Stimulated activated CD8-positive, alpha-beta memory T cell treated with anti-CD3 and anti-CD28 coated beads, Interleukin-15, amount 100 ng/mL, for 48 hours (primary cell): ENCODE data around the gene DIP2C.

Source experiments
- DNase-seq, 2 donors: peaks; one replicate each; pipeline ENCODE4 v3.0.0-alpha.2; 2020; ENCODE audit warnings: low read depth in 2 of 2

DIP2C gene

GRCh38 chr10:575402-576129 is 113.9 kb downstream of the DIP2C start:
- DNase-seq, result no peak

- DNase-seq, result no peak
Measured at GRCh38 chr10:572696-573095, 116.8 kb downstream of the DIP2C start.

GRCh38 chr10:571688-572451 is 117.6 kb downstream of the DIP2C start:
- no peak for DNase-seq

DNA sequence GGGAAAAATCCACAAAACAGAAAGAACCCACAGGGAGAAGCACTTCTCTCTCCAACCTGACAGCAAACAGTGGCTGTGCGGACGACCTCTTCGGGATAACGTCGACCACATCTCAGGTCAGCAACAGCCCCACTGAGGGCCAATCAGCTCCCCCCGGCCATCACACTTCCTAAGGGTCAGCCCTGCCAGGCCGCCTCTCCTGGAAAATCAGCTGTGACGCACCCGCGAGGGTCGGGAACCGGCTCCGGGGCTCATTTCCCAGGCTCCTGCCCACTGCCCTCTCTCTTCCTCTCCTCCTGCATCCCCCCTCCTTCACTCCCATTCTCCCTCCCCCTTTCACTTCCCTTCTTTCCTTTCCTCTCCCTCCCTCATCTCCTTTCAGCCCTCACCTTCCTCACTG is 118.3 kb downstream of the DIP2C start:
- DNase-seq, result no peak

DNA sequence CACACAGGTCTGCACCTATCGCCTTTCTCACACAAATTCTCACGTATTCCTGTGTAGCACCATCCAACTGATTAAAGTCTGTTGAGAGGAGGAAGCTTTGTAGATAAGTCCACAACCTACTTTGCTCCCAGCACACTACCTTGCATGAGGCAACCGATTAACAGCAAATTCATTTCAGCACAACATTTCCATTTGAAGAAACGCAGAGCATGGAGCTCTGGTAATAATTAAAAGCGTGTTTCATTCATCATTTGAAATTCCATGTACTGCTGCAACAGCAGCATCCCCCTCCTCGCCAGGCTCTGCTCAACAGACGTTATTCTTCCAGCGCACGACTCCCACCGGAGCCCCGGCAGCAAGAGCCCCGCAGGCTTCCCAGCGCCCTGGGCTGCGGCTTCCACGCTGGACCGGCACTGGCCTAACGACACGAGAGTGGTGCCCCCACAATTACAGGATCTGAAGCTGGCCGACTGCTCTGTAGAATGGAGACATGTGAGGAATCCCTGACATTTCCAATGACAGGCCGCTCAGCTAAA is 118.8 kb downstream of the DIP2C start:
- DNase-seq, result no peak

DNA sequence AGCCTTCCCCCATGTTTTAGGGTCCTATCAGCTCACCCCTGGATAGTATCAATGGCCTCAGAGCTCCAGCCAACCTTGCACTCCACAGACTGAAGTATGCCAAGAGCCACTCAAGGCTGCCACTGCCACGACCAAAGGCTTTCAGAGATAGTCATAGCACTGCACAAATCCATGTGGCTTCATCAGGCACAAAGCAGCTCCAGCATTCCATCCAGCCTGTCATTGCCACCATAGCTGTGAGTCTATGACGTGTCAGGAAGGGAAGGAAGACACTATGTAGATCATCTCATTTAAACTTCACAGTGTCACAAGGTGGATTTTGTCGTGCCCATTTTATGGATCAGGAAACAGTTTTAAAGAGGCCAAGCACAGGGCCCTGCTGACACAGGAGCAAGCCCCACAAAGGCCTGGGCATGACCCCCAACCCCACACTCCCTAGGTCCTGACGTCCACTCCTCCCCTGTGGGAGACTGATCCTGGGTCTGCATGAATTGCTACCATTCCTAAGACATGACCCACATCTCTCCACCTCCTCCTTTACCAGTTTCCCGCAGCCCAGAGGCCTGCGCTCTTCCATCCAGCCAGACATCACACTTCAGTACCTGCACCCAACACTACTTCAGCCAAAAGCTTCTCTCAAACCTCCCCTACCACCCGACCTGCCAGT is 119.4 kb downstream of the DIP2C start:
- DNase-seq, result no peak

GRCh38 chr10:568848-569247 is 120.6 kb downstream of the DIP2C start:
- no peak for DNase-seq

DNA sequence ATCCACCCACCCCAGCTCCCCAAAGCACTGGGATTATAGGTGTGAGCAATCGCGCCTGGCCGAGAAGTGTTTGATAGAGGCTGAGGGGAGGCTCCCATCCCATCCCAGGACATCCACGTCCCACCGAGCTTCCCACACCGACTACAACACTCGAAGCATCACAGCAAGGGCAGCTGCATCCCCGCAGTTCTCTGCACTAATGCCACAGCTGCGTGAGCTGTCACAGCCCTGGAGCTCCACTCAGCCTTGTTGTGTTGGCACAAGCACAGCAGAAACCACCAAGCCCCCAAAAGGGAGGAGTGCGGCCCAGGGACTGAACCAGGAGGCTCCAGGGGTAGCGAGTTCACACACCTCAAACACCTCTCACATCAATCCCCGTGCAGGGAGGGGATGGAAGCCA is 121.6 kb downstream of the DIP2C start:
- no peak for DNase-seq

DNA sequence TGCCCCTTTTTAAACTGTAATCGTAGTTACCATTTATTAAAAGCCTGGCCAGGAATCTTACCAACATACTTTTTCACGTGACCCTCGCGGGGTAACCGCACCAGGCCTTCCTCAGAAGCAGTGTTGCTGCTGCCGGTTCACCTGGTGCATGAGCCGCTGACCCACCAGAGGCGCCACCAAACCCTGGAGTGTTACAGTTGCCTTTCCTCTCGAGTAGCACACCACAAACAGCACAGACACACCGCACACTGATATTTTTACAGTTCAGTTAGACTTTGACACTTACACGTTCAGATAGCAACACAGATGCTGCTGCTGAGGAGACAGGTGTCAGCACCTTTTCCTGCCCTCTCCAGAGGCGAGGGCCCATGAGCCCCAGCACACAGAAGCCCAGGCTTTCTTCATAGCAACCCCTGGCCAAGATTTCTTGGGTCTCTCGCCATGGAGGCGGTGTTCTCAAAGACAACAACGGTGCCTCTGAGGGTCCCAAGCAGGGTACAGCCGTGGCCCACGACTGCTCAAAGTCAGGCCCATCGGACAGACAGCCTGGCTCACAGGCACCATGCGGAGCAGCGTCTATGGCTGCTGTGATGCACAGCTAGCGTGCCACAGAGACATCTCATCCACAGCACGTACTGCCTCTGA is 123.1 kb downstream of the DIP2C start:
- no peak for DNase-seq

DNA sequence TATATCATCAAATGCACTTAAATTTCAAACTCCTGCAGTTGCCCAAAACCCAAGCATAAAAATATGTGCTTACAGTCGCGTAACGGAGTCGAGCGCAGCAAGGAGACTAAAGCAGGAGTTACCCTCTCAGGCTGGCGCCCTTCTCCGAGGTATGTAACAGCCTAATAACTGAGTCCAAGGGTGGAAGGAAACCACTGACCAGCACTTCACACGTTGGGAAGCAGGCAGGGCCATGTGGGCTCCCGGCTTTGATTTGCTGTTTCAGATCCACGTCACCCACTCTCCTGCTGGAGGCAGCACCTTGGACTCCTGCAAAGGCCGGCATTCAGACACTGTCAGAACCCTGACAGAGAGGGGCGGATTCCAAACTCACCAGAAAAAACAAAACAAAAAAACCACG is 123.8 kb downstream of the DIP2C start:
- no peak for DNase-seq

DNA sequence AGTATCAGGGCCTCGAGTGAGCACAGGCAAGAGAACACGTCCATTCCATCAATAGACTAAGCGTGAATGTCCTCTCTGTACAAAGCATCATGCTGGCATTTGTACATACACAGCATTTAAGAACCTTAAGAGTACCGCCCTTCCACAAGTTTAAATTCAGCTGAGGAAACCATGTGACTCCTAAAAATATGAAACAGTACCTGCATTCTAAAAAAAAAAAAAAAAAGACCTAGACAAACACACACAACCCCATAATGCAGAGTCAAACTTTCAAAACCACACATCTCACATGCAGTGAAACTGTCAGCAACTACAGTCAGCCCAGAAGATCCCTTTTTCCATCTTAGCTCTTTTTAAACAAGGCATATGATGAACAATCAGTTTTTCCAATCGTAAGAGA is 124.3 kb downstream of the DIP2C start:
- DNase-seq, result no peak

GRCh38 chr10:563827-564226 is 125.6 kb downstream of the DIP2C start:
- no peak for DNase-seq

DNA sequence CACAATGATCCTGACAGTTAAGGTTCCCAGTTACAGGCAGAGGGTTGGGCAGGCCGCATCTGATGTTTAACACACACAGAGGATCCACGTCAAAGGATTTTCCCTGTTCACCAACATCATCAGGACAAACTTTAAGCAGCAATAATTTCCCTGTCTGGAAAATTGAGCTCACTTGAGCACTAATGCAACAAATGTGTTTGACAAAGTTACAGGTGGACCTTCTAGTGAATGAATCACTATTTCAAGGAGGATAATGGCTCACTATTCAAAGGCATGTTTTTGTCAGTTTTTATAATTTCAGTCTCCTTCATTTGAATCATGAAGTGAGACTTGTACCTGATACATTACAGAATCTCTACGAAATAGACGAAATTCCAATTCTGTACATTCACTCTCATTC is 127.3 kb downstream of the DIP2C start:
- DNase-seq, result no peak

DNA sequence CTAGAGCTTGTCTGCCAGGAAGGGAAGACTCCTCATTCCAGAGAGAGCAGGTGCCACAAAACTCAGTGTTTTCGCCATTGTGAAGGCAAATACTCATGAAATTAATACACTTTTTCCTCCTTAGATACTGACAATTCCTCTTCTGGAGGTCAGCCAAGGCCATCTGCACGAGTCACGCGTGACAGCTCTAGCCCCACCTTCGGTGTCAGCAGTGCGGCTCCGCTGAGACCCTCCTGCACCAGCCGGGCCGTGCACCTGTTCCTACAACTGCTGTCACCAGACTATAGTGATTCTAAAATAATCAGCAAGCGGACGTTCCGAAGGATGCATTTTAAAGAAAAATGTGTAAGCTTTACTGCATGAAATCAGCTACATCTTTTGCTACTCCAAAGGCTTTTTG is 127.7 kb downstream of the DIP2C start:
- DNase-seq, result no peak

DNA sequence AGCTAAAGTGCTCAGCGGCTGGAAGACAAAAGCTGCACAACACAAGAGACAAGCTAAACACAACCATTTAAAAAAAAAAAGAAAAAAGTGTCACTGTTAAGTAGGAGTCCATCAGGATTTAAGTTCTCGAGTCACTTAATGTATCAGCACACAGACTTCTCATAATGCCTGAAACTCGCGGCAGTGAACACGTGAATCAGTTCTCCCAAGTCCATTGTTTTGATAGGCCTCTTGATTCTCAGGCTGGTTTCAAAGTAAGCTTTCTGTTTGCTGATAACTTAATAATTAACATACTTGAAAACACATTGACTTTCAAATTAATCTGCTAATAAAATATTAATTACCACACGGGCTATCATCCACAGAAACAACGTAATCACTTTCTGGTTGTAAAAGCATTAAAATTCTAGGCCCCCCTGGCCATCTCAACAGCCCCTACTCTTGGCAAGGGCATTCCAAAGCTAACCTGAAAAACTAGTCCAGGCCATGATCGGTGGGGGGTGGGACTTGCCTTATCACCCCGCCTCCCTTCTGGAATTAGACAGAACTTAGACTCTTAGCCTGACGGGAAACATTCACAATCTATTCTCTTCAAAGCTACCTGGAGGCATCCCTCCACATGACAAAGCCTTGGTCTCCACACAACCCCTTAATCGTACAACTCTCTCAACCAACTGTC is 129.0 kb downstream of the DIP2C start:
- no peak for DNase-seq

DNA sequence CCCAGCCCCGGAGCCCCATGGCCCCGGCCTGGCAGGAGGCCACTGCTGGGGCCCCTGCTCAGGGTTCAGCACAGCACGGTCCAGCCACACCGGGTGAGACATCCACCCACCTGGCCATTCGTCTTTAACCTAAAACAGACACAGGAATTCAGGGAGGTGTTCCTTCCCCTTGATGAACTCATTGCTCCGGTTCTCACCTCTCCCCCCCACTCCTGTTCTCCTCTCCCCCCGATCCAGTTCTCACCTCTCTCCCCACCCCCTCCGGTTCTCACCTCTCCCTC is 129.8 kb downstream of the DIP2C start:
- no peak for DNase-seq

DNA sequence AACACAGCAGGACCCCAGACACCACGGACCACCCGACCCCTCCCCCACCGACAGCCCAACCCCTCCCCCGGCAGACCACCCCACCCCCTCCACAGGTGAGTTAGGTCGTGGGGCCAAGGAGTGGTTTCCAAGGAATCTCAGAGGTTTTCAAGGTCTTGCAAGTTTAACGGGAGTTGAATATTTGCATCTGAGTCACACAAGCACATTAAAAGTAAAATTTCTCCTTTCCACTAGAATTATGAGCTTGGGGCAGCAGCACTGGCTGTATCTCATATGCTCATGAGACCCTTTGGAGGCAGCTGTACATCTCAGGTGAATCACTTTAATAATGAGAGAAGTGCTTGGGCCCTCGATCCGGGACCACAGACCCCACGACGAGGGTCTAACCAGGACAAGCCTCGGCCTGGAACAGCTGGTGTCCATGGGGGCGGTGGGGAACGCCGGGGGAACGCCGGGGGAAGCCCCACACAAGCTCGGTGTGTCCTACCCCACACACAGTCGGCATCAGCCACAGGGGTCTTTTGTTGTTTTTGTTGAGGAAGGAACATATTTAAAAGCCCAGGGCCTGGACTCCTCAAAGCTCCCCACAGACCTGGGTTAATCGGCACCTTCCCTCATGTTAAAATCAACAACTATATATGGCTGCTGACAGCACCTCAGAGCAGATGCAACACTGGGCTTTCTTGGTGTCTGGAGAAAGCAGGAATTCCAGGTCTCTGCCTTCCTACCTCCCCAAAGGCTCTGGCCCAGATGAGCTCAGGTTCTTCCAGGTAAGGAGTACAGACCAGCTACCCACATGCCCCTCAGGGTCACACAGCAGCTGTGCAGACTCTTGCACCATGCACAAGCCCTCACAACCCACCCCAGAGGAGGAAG is 130.3 kb downstream of the DIP2C start:
- no peak for DNase-seq

- no peak for DNase-seq
Measured at GRCh38 chr10:558364-558763, 131.1 kb downstream of the DIP2C start.

GRCh38 chr10:557792-558328 is 131.6 kb downstream of the DIP2C start:
- DNase-seq, result no peak

DNA sequence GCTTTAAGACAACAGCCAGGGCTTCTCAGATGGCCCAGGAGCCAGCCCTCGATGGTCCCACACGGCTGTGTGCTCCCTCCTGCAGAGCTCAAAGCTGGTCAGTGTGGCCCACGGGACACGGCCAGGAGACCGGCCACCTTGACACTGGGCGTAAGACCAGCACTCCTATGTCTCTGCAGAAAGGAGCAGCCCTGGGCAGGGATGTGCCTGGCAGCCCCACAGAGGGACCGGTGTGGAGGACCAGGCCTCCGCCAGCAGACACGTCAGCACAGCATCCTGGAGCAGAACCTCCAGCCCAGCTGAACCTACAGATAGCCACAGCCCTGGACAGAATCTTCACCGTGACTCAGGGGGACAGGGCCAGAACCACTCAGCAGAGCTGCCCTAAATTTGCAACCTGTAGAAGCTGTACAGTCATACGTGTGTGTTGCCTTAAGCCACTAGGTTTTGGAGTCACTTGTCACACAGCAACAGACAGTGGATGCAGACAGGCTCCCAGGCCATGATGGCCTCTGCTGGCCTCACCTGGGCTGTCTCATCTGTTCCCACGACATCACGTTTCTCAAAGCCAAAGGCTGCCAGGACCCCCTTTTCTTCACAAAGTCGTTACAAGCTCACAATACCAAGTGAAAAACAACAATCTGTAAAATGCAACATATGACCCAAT is 132.4 kb downstream of the DIP2C start:
- no peak for DNase-seq
